HG03103 (cell line): Measurements from ENCODE around the gene MN1.

ENCODE experiments used
- ATAC-seq: cut with Tn5 transposase; IDR thresholded peaks from one replicate; pipeline ENCODE4 v1.9.1; 2021; ENCODE audit warnings: low read depth; ENCODE audit not compliant: unreplicated experiment

MN1 gene

DNA sequence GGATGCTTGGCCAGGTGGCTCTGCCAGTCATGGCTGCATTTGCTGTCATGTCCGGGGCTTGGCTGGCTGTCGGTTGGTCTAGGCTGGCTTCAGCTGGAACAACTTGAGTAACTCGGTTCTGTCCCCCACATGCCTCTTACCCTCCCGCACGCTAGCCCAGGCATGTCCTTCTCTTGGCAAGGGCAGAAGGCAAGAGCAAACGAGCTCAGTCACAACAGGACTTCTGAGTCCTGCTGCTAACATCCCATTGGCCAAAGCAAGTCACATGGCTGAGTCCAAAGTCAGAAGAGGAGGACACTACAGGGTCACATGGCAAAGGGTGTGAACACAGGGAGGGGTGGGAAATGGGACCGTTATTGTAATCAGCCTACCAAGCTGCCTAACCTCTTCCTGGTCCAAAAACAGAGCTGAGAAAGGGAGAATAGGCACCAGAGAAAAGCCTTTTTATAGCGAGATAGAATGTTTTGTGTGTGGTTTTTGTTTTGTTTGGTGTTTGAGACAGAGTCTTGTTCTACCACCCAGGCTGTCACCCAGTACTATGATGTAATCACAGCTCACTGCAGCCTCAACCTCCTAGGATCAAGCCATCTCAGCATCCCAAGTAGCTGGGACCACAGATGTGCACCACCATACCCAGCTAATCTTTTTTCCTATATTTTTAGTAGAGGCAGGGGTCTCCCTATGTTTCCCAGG lies 81.9 kb downstream of the MN1 start:
- ATAC-seq: no peak

- no peak for ATAC-seq
These were observed 82.6 kb downstream of the MN1 start for GRCh38 chr22:27719036-27719347.

GRCh38 chr22:27718186-27719035 lies 83.1 kb downstream of the MN1 start:
- no peak for ATAC-seq

- no peak for ATAC-seq
These were observed 84.5 kb downstream of the MN1 start for GRCh38 chr22:27717094-27717493.

GRCh38 chr22:27716074-27716473 lies 85.5 kb downstream of the MN1 start:
- no peak for ATAC-seq

DNA sequence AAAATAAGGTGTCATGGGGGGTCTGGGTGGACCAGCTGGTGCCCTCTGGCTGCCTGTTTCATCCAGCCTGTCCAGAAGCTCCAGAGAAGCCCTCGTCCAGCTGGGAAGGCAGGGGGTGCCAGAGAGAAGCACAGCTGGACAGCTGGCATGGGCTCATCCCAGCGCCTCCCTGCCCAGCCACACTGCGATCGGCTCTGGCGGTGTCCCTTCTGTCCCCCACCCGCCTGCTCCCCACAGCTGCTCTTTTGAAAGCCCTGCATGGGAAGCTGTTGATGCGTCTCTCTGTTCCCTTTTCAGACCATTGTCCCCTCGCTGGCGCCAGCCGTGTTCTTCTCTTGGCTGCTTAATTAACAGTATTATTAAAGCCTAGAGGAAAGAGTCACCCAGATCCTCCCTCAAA lies 86.5 kb downstream of the MN1 start:
- no peak for ATAC-seq

DNA sequence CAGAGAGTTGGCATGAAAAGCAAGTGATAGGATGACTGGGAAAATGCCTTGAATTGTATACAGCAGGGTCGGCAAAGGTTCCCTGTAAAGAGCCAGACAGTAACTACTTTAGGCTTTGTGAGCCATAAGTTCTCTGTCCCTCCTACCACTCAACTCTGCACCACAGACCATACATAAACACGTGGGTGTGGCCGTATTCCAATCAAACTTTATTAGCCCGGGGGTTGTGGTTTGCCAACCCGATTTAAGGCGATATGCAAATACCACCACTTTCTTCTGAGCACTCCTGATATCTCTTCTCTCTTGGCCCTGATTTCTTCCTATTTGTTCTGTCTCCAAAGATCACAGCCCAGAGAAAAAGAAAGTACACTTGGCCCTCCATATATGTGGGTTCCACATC lies 87.5 kb downstream of the MN1 start:
- ATAC-seq: no peak

- ATAC-seq: no peak
These were observed 88.1 kb downstream of the MN1 start for GRCh38 chr22:27713461-27713860.

DNA sequence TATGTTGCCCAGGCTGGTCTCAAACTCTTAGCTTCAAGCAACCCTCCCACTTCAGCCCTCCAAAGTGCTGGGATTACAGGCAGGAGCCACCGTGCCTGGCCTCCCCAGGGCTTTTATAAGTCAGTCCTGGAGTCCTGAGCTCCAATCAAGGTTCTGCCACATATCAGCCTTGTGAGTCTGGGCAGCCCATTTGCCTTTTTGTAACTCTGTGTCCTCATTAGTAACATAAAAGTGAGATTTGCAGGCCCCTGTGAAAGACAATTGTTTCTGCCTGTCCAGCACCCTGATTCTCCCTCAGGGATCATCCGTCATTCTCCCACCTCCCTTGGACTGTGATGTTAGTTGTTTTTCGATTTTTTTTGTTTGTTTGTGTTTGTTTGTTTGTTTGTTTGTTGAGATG lies 89.8 kb downstream of the MN1 start:
- ATAC-seq: no peak

DNA sequence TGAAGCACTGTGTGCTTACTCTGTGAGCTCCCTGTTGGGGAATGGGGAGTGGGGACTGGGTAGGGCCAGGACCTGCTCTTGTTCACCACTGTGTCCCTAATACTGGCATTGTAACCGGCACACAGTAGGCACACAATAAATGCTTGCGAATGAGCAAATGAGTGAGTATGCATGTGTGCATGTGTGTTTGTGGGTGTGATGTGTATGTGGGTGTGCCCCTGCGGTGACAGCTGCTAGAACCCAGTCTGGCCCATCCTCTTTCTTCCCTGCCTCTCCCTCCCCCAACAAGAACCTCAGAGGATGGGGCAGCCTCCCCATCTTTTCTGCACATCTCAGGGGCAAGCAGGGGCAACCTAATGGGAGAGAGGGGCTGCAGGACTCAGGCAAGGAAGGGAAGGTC lies 90.5 kb downstream of the MN1 start:
- no peak for ATAC-seq

- no peak for ATAC-seq
These were observed 91.5 kb downstream of the MN1 start for GRCh38 chr22:27709919-27710675.

- no peak for ATAC-seq
These were observed 95.1 kb downstream of the MN1 start for GRCh38 chr22:27706489-27706888.

DNA sequence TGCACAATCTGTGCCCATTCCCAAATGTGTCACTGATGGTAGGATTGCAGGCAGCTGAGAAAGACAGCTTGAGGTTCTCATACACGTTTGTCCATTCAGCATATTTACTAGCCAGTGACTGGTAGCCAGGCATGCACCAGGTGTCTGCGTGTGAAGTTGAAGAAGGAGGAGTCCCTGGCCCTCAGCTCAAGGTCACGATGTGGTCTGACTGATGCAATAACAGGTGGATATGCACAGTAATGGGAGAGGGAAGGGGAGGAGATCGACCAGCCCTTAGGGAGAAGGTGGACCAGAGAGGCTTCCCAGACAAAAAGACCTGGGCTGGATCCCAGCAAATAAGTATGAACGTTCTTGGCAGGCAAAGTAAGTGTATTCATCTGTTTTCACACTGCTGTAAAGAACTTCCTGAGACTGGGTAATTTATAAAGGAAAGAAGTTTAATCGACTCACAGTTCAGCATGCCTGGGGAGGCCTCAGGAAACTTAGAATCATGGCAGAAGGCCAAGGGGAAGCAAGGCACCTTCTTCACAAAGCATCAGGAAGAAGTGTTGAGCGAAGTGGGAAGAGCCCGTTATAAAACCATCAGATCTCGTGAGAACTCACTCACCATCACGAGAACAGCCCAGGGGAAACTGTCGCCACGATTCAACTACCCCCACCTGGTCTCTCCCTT lies 96.0 kb downstream of the MN1 start:
- ATAC-seq: no peak

DNA sequence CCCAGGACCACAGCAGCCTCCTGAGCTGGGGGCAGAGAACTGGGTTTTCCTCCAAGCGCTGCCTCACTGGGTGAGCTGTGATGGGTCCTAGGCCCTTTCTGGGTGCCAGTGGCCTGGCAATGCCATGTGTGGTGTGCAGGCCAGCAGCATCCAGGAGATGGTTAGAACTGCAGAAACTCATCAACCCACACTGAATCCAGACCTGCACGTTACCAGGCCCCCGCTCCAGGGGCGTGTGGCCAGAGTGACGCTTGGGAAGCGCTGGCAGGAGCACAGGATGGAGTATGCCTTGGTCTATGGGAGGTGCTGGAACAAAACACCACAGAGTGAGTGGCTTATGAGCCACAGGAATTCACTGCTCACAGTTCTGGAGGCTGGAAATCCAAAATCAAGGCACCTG lies 97.0 kb downstream of the MN1 start:
- ATAC-seq: no peak

- no peak for ATAC-seq
These were observed 102.1 kb downstream of the MN1 start for GRCh38 chr22:27699383-27700019.

DNA sequence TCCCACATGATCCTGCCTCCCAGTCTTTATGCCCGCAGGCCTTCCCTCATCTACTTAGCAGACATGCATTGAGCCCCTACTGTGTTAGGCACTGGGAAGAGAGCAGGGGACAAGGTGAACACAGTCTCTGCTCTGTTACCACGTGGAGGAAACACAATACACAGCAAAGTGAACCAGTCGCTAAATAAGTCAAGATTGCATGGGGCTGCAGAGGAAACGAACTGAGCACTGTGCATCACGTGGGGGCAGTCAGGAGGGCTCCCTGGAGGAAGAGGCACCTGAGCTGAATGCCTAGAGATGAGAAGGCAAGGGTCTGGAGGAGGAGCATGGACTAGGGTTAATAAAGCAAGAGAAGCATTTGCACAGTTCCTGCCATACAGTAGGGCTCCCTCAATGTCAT lies 102.7 kb downstream of the MN1 start:
- ATAC-seq: no peak
